H1 (cell line): ENCODE results near the gene PEX14. TPM values are rescaled to one million over a fixed set of nuclear protein-coding genes. Genes with fewer than 3 reads are reported as not detected.

Experiments
- CEBPB ChIP-seq: IDR thresholded peaks from 2 replicates; pipeline ENCODE4 v1.6.1; 2012; ENCODE audit warnings: low read depth, low read length
- CREB1 ChIP-seq: IDR thresholded peaks from 2 replicates; pipeline ENCODE4 v1.6.1; 2012; ENCODE audit warnings: inconsistent platforms
- SIN3A ChIP-seq, 2 experiments: IDR thresholded peaks in 1 of 2; conservative IDR thresholded peaks in 1 of 2; 2 replicates each; pipeline ENCODE4 v1.6.1; 2011 to 2012; ENCODE audit warnings: low read length in 2 of 2, improper control_type of control experiment in 1 of 2, low read depth in 1 of 2, mild to moderate bottlenecking in 1 of 2
- TCF12 ChIP-seq: IDR thresholded peaks from 2 replicates; pipeline ENCODE4 v1.6.1; 2011; ENCODE audit warnings: low read depth, mild to moderate bottlenecking, low read length
- polyA plus RNA-seq, 7 experiments: library from polyadenylated mRNA; depleted of rRNA in 3 of 7; stranded (reverse) in 5 of 7; unstranded in 2 of 7; fragments of >200 nt in 5 of 7; fragments of 200-250 nt in 2 of 7; gene quantifications; 1 replicate in 5 of 7; 2 replicates in 1 of 7; 4 replicates in 1 of 7; pipeline versions ENCODE4 v1.2.1 to v1.2.3, GENCODE V29; 2011 to 2013; ENCODE audit warnings: missing spikeins in 2 of 7, mixed read lengths in 2 of 7
- total RNA-seq: library from RNA; stranded (reverse); fragmentation: NEBNext Ultra II Directional; extraction: Animal tissue kit (Norgen Biotek cat#: 25700); gene quantifications from 2 replicates; pipeline ENCODE4 v1.2.1, GENCODE V29; 2021

Gene PEX14
- total and polyA plus RNA-seq, 2 of the 8 experiments (the other 6 are each of a cell fraction or from before 2014, with no cell fraction given) = 13.0 to 19.8 TPM

DNA sequence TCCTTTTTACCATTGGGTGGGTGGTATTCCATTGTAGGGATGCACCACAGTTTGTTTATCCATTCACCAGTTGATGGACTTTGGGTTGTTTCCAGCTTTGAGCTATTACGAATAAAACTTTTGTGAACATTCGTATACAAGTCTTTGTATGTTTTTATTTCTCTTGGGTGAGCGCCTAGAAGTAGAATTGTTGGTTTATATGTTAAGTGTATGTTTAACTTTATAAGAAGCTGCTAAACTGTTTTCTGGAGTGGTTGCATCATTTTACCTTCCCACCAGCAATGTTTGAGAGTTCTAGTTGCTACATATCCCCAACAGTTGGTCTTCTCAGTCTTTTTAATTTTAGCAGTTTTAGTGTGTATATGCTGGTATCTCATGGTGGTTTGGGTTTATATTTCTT lies 132.5 kb downstream of the PEX14 start (continued):
- TF ChIP-seq SIN3A (conservative IDR thresholded peaks at IDR 0.05 in 1 of 2, IDR thresholded peaks at IDR 0.05 in 1 of 2; ENCODE audit: low read depth in 1 of 2, low read length in 2 of 2) (no peak), TCF12 (no peak), CREB1 (no peak), CEBPB (no peak)
